Measurements from ENCODE around the gene NEGR1.

NEGR1 gene

GRCh38 chr1:71562298-71562697, 720.0 kb downstream of the NEGR1 start:
- DNase-seq (ENCODE audit: low read depth in 2 of 2), result no peak

GRCh38 chr1:71561729-71562128, 720.6 kb downstream of the NEGR1 start:
- DNase-seq (ENCODE audit: low read depth in 2 of 2), result no peak

- DNase-seq (ENCODE audit: low read depth in 2 of 2), result no peak
These were observed 721.1 kb downstream of the NEGR1 start for GRCh38 chr1:71561206-71561605.

GRCh38 chr1:71559880-71560279, 722.5 kb downstream of the NEGR1 start:
- DNase-seq (ENCODE audit: low read depth in 2 of 2), result no peak

GRCh38 chr1:71557138-71557537, 725.2 kb downstream of the NEGR1 start:
- DNase-seq (ENCODE audit: low read depth in 2 of 2), result no peak

- no peak for DNase-seq (ENCODE audit: low read depth in 2 of 2)
These were observed 733.9 kb downstream of the NEGR1 start for GRCh38 chr1:71548398-71548890.

GRCh38 chr1:71542155-71542554, 740.2 kb downstream of the NEGR1 start:
- DNase-seq (ENCODE audit: low read depth in 2 of 2), result no peak

GRCh38 chr1:71533950-71534349, 748.4 kb downstream of the NEGR1 start:
- no peak for DNase-seq (ENCODE audit: low read depth in 2 of 2)

- no peak for DNase-seq (ENCODE audit: low read depth in 2 of 2)
These were observed 750.0 kb downstream of the NEGR1 start for GRCh38 chr1:71532343-71532742.

- DNase-seq (ENCODE audit: low read depth in 2 of 2), result no peak
These were observed 755.5 kb downstream of the NEGR1 start for GRCh38 chr1:71526824-71527223.

- no peak for DNase-seq (ENCODE audit: low read depth in 2 of 2)
These were observed 759.6 kb downstream of the NEGR1 start for GRCh38 chr1:71522721-71523120.

GRCh38 chr1:71521655-71522264, 760.6 kb downstream of the NEGR1 start:
- DNase-seq (ENCODE audit: low read depth in 2 of 2), result no peak

- no peak for DNase-seq (ENCODE audit: low read depth in 2 of 2)
These were observed 770.8 kb downstream of the NEGR1 start for GRCh38 chr1:71511505-71511904.

GRCh38 chr1:71510725-71511124, 771.6 kb downstream of the NEGR1 start:
- DNase-seq (ENCODE audit: low read depth in 2 of 2), result no peak

GRCh38 chr1:71509051-71509595, 773.2 kb downstream of the NEGR1 start:
- DNase-seq (ENCODE audit: low read depth in 2 of 2), result no peak

GRCh38 chr1:71502006-71502405, 780.3 kb downstream of the NEGR1 start:
- DNase-seq (ENCODE audit: low read depth in 2 of 2), result no peak

- no peak for DNase-seq (ENCODE audit: low read depth in 2 of 2)
These were observed 783.8 kb downstream of the NEGR1 start for GRCh38 chr1:71498542-71498941.

GRCh38 chr1:71494163-71494562, 788.2 kb downstream of the NEGR1 start:
- DNase-seq (ENCODE audit: low read depth in 2 of 2), result no peak

GRCh38 chr1:71492298-71493041, 789.9 kb downstream of the NEGR1 start:
- no peak for DNase-seq (ENCODE audit: low read depth in 2 of 2)

- DNase-seq (ENCODE audit: low read depth in 2 of 2), result no peak
These were observed 791.9 kb downstream of the NEGR1 start for GRCh38 chr1:71490432-71490831.

GRCh38 chr1:71488555-71489252, 793.6 kb downstream of the NEGR1 start:
- DNase-seq (ENCODE audit: low read depth in 2 of 2), result no peak

- no peak for DNase-seq (ENCODE audit: low read depth in 2 of 2)
These were observed 809.0 kb downstream of the NEGR1 start for GRCh38 chr1:71473331-71473730.

- no peak for DNase-seq (ENCODE audit: low read depth in 2 of 2)
These were observed 817.2 kb downstream of the NEGR1 start for GRCh38 chr1:71465093-71465492.

Measured in stimulated activated CD8-positive, alpha-beta memory T cell treated with anti-CD3 and anti-CD28 coated beads, Interleukin-7, amount 100 ng/mL, for 1 hour (primary cell).